CD4-positive, CD25-positive, alpha-beta regulatory T cell (primary cell): ENCODE data around the gene UBE3C. TPM values are rescaled to one million over a fixed set of nuclear protein-coding genes. Genes with fewer than 3 reads are reported as not detected.

Experiments
- ATAC-seq, 2 donors: fragments of 150-1000 bp; cut with Tn5 transposase; one replicate each; pipeline ENCODE4 v1.10.0; 2021; ENCODE audit warnings: low read depth in 2 of 2, moderate number of reproducible peaks in 2 of 2, moderate library complexity in 1 of 2
- DNase-seq, 3 donors: peaks; one replicate each; pipeline versions ENCODE4 v3.0.0 to v3.0.0-alpha.2; 2012 to 2022; ENCODE audit warnings: mixed read lengths in 1 of 3
- H3K27ac ChIP-seq: one replicate; pipeline ENCODE4 v1.7.0; 2013; ENCODE audit warnings: mild to moderate bottlenecking, low read length; ENCODE audit not compliant: insufficient read depth, poor library complexity, severe bottlenecking
- H3K27me3 ChIP-seq: one replicate; pipeline ENCODE4 v1.7.0; 2013; ENCODE audit warnings: low read length; ENCODE audit not compliant: control insufficient read depth, insufficient read depth
- H3K36me3 ChIP-seq: one replicate; pipeline ENCODE4 v1.7.0; 2013; ENCODE audit warnings: mild to moderate bottlenecking, low read length, moderate library complexity; ENCODE audit not compliant: control insufficient read depth, insufficient read depth
- H3K4me1 ChIP-seq: 2 replicates; pipeline ENCODE4 v1.7.0; 2013; ENCODE audit warnings: mild to moderate bottlenecking, low read length; ENCODE audit not compliant: insufficient read depth, control insufficient read depth, poor library complexity, severe bottlenecking
- H3K4me3 ChIP-seq: one replicate; pipeline ENCODE4 v1.7.0; 2013; ENCODE audit warnings: low read depth, mild to moderate bottlenecking, low read length, moderate library complexity
- H3K9me3 ChIP-seq, 2 experiments: 1 replicate in 1 of 2; 2 replicates in 1 of 2; pipeline ENCODE4 v1.7.0; 2013; ENCODE audit warnings: low read length in 2 of 2, mild to moderate bottlenecking in 1 of 2, moderate library complexity in 1 of 2; ENCODE audit not compliant: control insufficient read depth in 2 of 2
- H3K27ac Mint-ChIP-seq, 3 donors: one replicate each; pipeline ENCODE4 v1.8.0; 2020 to 2022; ENCODE audit warnings: mild to moderate bottlenecking in 3 of 3, mixed read lengths in 3 of 3, moderate library complexity in 2 of 3
- H3K27me3 Mint-ChIP-seq: one replicate; pipeline ENCODE4 v1.8.0; 2022; ENCODE audit warnings: mild to moderate bottlenecking, mixed read lengths
- H3K36me3 Mint-ChIP-seq: one replicate; pipeline ENCODE4 v1.8.0; 2020; ENCODE audit warnings: mixed read lengths
- H3K4me1 Mint-ChIP-seq, 4 donors: one replicate each; pipeline ENCODE4 v1.8.0; 2020 to 2022; ENCODE audit warnings: mixed read lengths in 4 of 4, mild to moderate bottlenecking in 1 of 4
- H3K4me3 Mint-ChIP-seq, 4 donors: one replicate each; pipeline ENCODE4 v1.8.0; 2020 to 2022; ENCODE audit warnings: mild to moderate bottlenecking in 4 of 4, mixed read lengths in 4 of 4, moderate library complexity in 3 of 4
- H3K9me3 Mint-ChIP-seq, 7 donors: one replicate each; pipeline ENCODE4 v1.8.0; 2020 to 2022; ENCODE audit warnings: mixed read lengths in 7 of 7, mild to moderate bottlenecking in 3 of 7, moderate library complexity in 2 of 7
- polyA plus RNA-seq, 4 donors: library from polyadenylated mRNA; unstranded; fragments of 300-500 nt; fragmentation: Illumina TruSeq; gene quantifications; one replicate each; pipeline ENCODE4 v1.2.3, GENCODE V29; 2021
- total RNA-seq: library from RNA; stranded (reverse); gene quantifications from one replicate; pipeline ENCODE4 v1.2.3, GENCODE V29; 2022

The UBE3C gene
- total and polyA plus RNA-seq, 5 donors from 2014 or later = 25.2 to 60.3 (median 29.3) TPM

GRCh38 chr7:157279741-157280215 is 141.1 kb downstream of the UBE3C start:
- no peaks in the 10 kb centered on the region for H3K9me3 ChIP-seq
- no peak overlapping the region for H3K4me3 ChIP-seq
- no peaks in the 10 kb centered on the region for H3K36me3 ChIP-seq
- H3K27me3 Mint-ChIP-seq = peaks cover 4% of the 10 kb centered on the region
- H3K4me3 Mint-ChIP-seq = no peak overlapping the region
- H3K4me1 Mint-ChIP-seq = peaks cover 0 to 17% (median 2%) of the 10 kb centered on the region in 4 donors
- DNase-seq (no peak), ATAC-seq (no peak)
- H3K4me1 ChIP-seq = peaks cover 20% of the 10 kb centered on the region
- H3K27me3 ChIP-seq = no peaks in the 10 kb centered on the region
- H3K27ac ChIP-seq = no peak overlapping the region
- H3K9me3 Mint-ChIP-seq = peaks cover 0 to 7% (median 0%) of the 10 kb centered on the region in 7 donors
- no peak overlapping the region for H3K27ac Mint-ChIP-seq
- no peaks in the 10 kb centered on the region for H3K36me3 Mint-ChIP-seq

DNA sequence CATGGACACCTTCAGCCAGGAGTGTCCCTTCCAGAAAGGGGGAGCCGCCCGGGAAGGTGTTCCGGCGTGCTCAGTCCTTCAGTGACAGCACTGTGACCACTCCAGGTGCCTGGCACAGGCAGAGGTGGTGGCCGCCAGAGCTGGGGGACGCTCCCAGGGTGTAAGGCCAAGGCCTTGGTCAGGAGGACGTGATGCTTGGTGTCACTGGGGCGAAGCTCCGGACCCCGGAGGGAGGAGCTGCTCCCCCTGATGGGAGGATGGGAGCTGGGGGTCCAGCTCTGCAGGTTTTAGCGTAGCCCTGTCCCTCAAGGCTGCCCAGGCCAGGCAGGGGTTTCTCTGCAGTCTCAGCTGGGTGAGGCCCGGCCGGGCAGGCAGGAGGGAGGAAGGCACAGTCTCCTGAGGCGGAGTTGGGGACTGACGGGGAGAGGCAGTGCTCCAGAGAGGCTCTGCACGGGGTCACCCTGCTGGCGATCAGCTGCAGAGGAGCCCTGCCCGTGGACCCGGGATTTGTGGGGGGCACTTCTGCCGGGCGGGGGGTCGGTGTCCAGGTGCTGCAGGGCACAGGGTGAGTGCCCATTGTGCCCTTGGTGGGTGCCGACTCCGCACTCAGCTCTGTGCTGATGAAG is 141.6 kb downstream of the UBE3C start:
- H3K27me3 ChIP-seq = no peaks in the 10 kb centered on the region
- no peak overlapping the region for H3K4me3 ChIP-seq
- peaks cover 4% of the 10 kb centered on the region for H3K27me3 Mint-ChIP-seq
- H3K9me3 Mint-ChIP-seq = peaks cover 0 to 7% (median 0%) of the 10 kb centered on the region in 7 donors
- H3K9me3 ChIP-seq = no peaks in the 10 kb centered on the region
- H3K36me3 Mint-ChIP-seq = no peaks in the 10 kb centered on the region
- H3K27ac Mint-ChIP-seq = no peak overlapping the region
- no peak overlapping the region for H3K27ac ChIP-seq
- H3K4me3 Mint-ChIP-seq = no peak overlapping the region
- H3K36me3 ChIP-seq = no peaks in the 10 kb centered on the region
- no peak for DNase-seq
- H3K4me1 Mint-ChIP-seq = peaks cover 0 to 15% (median 2%) of the 10 kb centered on the region in 4 donors
- ATAC-seq = no peak
- peaks cover 20% of the 10 kb centered on the region for H3K4me1 ChIP-seq

GRCh38 chr7:157281221-157281998 is 142.7 kb downstream of the UBE3C start:
- H3K36me3 Mint-ChIP-seq = no peaks in the 10 kb centered on the region
- no peak for DNase-seq
- H3K4me3 Mint-ChIP-seq = no peak overlapping the region
- Histone ChIP-seq H3K27ac (no peak overlapping the region), H3K36me3 (no peaks in the 10 kb centered on the region), H3K4me1 (peaks cover 18% of the 10 kb centered on the region), H3K4me3 (no peak overlapping the region), H3K27me3 (no peaks in the 10 kb centered on the region), H3K9me3 (no peaks in the 10 kb centered on the region)
- no peak for ATAC-seq
- peaks cover 0 to 7% (median 0%) of the 10 kb centered on the region in 7 donors for H3K9me3 Mint-ChIP-seq
- peaks cover 0 to 14% (median 1%) of the 10 kb centered on the region in 4 donors for H3K4me1 Mint-ChIP-seq
- H3K27ac Mint-ChIP-seq = no peak overlapping the region
- H3K27me3 Mint-ChIP-seq = peaks cover 4% of the 10 kb centered on the region

DNA sequence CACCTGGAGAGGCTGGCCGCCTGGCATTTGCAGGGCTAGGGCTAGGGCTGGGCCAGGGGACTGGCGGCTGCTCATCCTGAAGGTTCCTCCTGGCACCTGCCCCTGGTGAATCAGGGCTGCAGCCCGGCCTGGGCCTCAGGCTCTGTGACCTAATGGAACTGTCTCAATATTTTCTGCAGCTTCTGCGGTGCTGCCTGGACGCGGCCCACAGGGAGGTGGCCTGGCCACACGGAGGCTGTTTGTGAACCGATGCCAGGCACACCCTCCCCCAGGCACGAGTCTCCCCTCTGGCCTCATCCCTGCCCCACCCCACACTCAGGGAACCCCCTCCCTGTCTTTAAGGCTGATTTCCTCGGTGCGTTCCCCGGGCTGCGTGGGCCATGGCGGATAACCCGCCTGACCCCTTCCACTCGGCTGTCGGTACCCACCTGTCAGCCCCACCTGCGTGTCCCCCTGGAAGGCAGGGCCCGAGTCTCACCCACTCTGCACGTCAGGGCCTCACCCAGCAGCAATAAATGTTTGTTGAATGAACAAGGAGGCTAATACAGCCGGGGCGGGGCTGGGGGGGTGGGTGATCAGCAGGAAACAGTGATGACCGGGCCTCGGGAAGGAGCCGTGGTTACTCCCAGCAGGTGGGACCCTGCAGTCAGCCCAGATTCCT is 143.5 kb downstream of the UBE3C start:
- peaks cover 0 to 8% (median 0%) of the 10 kb centered on the region in 4 donors for H3K4me1 Mint-ChIP-seq
- H3K27me3 ChIP-seq = no peaks in the 10 kb centered on the region
- H3K27ac Mint-ChIP-seq = peak overlapping the region in 1 of 3 donors; percentile 56
- no peak for DNase-seq
- H3K27ac ChIP-seq = no peak overlapping the region
- H3K36me3 Mint-ChIP-seq = no peaks in the 10 kb centered on the region
- H3K36me3 ChIP-seq = no peaks in the 10 kb centered on the region
- no peak overlapping the region for H3K4me3 ChIP-seq
- H3K9me3 ChIP-seq = no peaks in the 10 kb centered on the region
- ATAC-seq = no peak
- H3K4me1 ChIP-seq = peaks cover 9% of the 10 kb centered on the region
- peaks cover 0 to 7% (median 0%) of the 10 kb centered on the region in 7 donors for H3K9me3 Mint-ChIP-seq
- peaks cover 4% of the 10 kb centered on the region for H3K27me3 Mint-ChIP-seq
- H3K4me3 Mint-ChIP-seq = no peak overlapping the region

GRCh38 chr7:157284229-157285014 is 145.7 kb downstream of the UBE3C start:
- peaks cover 0 to 7% (median 0%) of the 10 kb centered on the region in 7 donors for H3K9me3 Mint-ChIP-seq

DNA sequence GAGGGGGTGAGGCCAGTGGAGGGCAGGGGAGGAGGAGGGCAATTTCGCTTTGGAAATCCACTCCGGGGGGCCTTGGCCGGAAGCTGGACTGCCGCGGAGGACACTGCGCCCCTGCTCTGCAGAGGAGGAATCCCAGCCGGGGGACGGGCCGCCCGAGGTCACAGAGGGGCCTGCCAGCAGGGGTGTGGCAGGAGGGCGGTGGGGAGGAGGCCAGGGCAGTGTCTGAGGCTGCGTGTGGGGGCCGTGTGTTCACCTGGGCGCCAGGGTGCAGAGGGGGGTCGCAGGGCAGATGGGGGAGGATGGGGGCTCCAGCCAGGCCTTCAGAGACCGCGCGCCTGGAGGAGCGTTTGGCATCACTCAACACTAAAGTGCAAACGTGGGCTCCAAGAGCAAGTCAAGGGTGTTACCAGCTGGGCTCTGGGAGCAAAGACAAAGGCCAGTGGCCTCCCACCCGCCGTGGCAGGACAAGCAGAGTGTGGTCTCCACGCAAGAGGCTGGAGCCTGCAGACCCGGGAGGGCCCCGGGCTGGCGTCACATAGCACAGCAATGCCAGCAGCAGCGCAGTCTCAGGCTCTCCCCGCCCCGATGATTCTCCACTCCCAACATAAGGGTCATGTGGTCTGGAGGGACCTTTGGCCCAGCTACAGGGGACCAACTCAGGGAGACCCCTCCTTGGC is 152.8 kb downstream of the UBE3C start:
- no peaks in the 10 kb centered on the region for H3K36me3 Mint-ChIP-seq
- no peak for ATAC-seq
- Histone ChIP-seq H3K4me1 (no peaks in the 10 kb centered on the region), H3K9me3 (no peaks in the 10 kb centered on the region), H3K36me3 (no peaks in the 10 kb centered on the region), H3K4me3 (no peak overlapping the region), H3K27me3 (no peaks in the 10 kb centered on the region), H3K27ac (no peak overlapping the region)
- no peaks in the 10 kb centered on the region for H3K4me1 Mint-ChIP-seq
- no peaks in the 10 kb centered on the region for H3K27me3 Mint-ChIP-seq
- no peak overlapping the region for H3K27ac Mint-ChIP-seq
- DNase-seq = no peak
- H3K4me3 Mint-ChIP-seq = no peak overlapping the region
- no peaks in the 10 kb centered on the region for H3K9me3 Mint-ChIP-seq

More at GRCh38 chr7:157284229-157285014, 145.7 kb downstream of the UBE3C start:
- DNase-seq = no peak
- no peaks in the 10 kb centered on the region for H3K36me3 ChIP-seq
- Mint-ChIP-seq H3K4me3 (no peak overlapping the region), H3K36me3 (no peaks in the 10 kb centered on the region), H3K27ac (no peak overlapping the region), H3K4me1 (no peaks in the 10 kb centered on the region), H3K27me3 (peaks cover 4% of the 10 kb centered on the region)
- no peak overlapping the region for H3K27ac ChIP-seq
- H3K9me3 ChIP-seq = no peaks in the 10 kb centered on the region
- no peaks in the 10 kb centered on the region for H3K27me3 ChIP-seq
- ATAC-seq = no peak
- no peak overlapping the region for H3K4me3 ChIP-seq
- peaks cover 4% of the 10 kb centered on the region for H3K4me1 ChIP-seq

DNA sequence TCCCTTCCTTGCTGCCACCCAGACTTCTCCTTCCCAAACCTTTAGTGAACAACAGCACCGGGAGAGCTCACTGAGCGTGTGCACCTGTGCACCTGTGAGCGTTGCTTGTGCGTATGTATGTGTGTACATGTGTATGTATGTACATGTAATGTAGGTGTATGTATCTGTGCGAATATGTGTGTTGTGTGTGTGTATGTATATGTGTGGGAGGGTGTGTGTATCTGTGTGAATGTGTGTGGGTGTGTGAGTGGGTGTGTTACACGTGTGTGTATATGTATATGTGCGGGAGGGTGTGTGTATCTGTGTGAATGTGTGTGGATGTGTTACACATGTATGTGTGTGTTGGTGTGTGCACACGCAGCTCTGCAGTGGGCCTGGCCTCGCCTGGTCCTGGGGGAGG is 153.5 kb downstream of the UBE3C start:
- no peaks in the 10 kb centered on the region for H3K36me3 Mint-ChIP-seq
- H3K4me1 Mint-ChIP-seq = no peaks in the 10 kb centered on the region
- H3K36me3 ChIP-seq = no peaks in the 10 kb centered on the region

More for the DNA sequence above, 153.5 kb downstream of the UBE3C start:
- H3K27ac Mint-ChIP-seq = no peak overlapping the region
- peaks cover 4% of the 10 kb centered on the region for H3K27me3 Mint-ChIP-seq
- Histone ChIP-seq H3K4me3 (no peak overlapping the region), H3K27ac (no peak overlapping the region), H3K4me1 (no peaks in the 10 kb centered on the region), H3K9me3 (no peaks in the 10 kb centered on the region), H3K27me3 (no peaks in the 10 kb centered on the region)
- ATAC-seq (no peak), DNase-seq (no peak)
- no peaks in the 10 kb centered on the region for H3K9me3 Mint-ChIP-seq
- no peak overlapping the region for H3K4me3 Mint-ChIP-seq
